Neuronal stem cell (in vitro differentiated cells): ENCODE measurements around the gene ZNF536.

Experiments used
- DNase-seq: peaks from one replicate; pipeline ENCODE4 v3.0.0-alpha.2; 2013; ENCODE audit warnings: low spot score
- H2AFZ ChIP-seq: one replicate; pipeline ENCODE4 v1.6.1; 2013; ENCODE audit warnings: mild to moderate bottlenecking, low read length, inconsistent platforms
- H2AK5ac ChIP-seq: 2 replicates; pipeline ENCODE4 v1.6.1; 2013; ENCODE audit warnings: low read depth, mild to moderate bottlenecking, inconsistent platforms, low read length, moderate library complexity, mixed read lengths
- H2BK120ac ChIP-seq: 2 replicates; pipeline ENCODE4 v1.6.1; 2013; ENCODE audit warnings: low read depth, mild to moderate bottlenecking, inconsistent platforms, low read length, moderate library complexity, mixed read lengths
- H2BK12ac ChIP-seq: one replicate; pipeline ENCODE4 v1.6.1; 2013; ENCODE audit warnings: low read length, inconsistent platforms
- H2BK15ac ChIP-seq: 2 replicates; pipeline ENCODE4 v1.6.1; 2013; ENCODE audit warnings: mild to moderate bottlenecking, low read length, inconsistent platforms, mixed read lengths
- H2BK5ac ChIP-seq: one replicate; pipeline ENCODE4 v1.6.1; 2013; ENCODE audit warnings: inconsistent platforms, mild to moderate bottlenecking, low read length, moderate library complexity
- H3K14ac ChIP-seq: one replicate; pipeline ENCODE4 v1.6.1; 2013; ENCODE audit warnings: low read length, inconsistent platforms
- H3K18ac ChIP-seq: 2 replicates; pipeline ENCODE4 v1.6.1; 2013; ENCODE audit warnings: low read length, inconsistent platforms
- H3K23ac ChIP-seq: 2 replicates; pipeline ENCODE4 v1.6.1; 2013; ENCODE audit warnings: low read depth, mild to moderate bottlenecking, mixed read lengths, low read length, inconsistent platforms; ENCODE audit not compliant: poor library complexity
- H3K27ac ChIP-seq: replicated peaks from 3 replicates; pipeline ENCODE4 v1.5.1; 2013; ENCODE audit warnings: low read length, inconsistent platforms
- H3K27me3 ChIP-seq, 3 experiments: 2 replicates each; pipeline ENCODE4 v1.6.1; 2013; ENCODE audit warnings: low read length in 3 of 3, mild to moderate bottlenecking in 2 of 3, inconsistent platforms in 1 of 3, low read depth in 1 of 3, mixed read lengths in 1 of 3, moderate library complexity in 1 of 3; ENCODE audit not compliant: control insufficient read depth in 3 of 3, insufficient read depth in 3 of 3
- H3K36me3 ChIP-seq, 2 donors: replicated peaks in 1 of 2; 2 replicates each; pipeline ENCODE4 v1.6.1; 2013; ENCODE audit warnings: low read length in 2 of 2; ENCODE audit not compliant: control insufficient read depth in 2 of 2, insufficient read depth in 2 of 2
- H3K4ac ChIP-seq: 2 replicates; pipeline ENCODE4 v1.6.1; 2013; ENCODE audit warnings: inconsistent platforms, mild to moderate bottlenecking, low read length, moderate library complexity
- H3K4me1 ChIP-seq, 2 donors: 1 replicate in 1 of 2; 2 replicates in 1 of 2; pipeline ENCODE4 v1.6.1; 2013; ENCODE audit warnings: low read length in 2 of 2, low read depth in 1 of 2; ENCODE audit not compliant: control insufficient read depth in 2 of 2, insufficient read depth in 1 of 2
- H3K4me2 ChIP-seq: one replicate; pipeline ENCODE4 v1.6.1; 2013; ENCODE audit warnings: mild to moderate bottlenecking, low read length, inconsistent platforms; ENCODE audit not compliant: insufficient read depth, poor library complexity, severe bottlenecking
- H3K4me3 ChIP-seq, 2 donors: 2 replicates each; pipeline ENCODE4 v1.5.1; 2013; ENCODE audit warnings: low read length in 2 of 2, mild to moderate bottlenecking in 2 of 2, inconsistent platforms in 1 of 2, moderate library complexity in 1 of 2
- H3K79me1 ChIP-seq: one replicate; pipeline ENCODE4 v1.6.1; 2013; ENCODE audit warnings: low read depth, mild to moderate bottlenecking, inconsistent platforms, low read length, moderate library complexity
- H3K9ac ChIP-seq: one replicate; pipeline ENCODE4 v1.6.1; 2013; ENCODE audit warnings: mild to moderate bottlenecking, low read depth, low read length, inconsistent platforms; ENCODE audit not compliant: poor library complexity
- H3K9me3 ChIP-seq, 2 donors: replicated peaks in 1 of 2; 2 replicates each; pipeline versions ENCODE3 to v1.6.1; 2013; ENCODE audit warnings: low read length in 2 of 2, mild to moderate bottlenecking in 2 of 2, inconsistent platforms in 1 of 2, low read depth in 1 of 2, mixed read lengths in 1 of 2, moderate library complexity in 1 of 2; ENCODE audit not compliant: control insufficient read depth in 2 of 2, insufficient read depth in 1 of 2
- H4K8ac ChIP-seq: one replicate; pipeline ENCODE4 v1.6.1; 2013; ENCODE audit warnings: low read depth, mild to moderate bottlenecking, inconsistent platforms, low read length, moderate library complexity
- H4K91ac ChIP-seq: one replicate; pipeline ENCODE4 v1.6.1; 2013; ENCODE audit warnings: low read length, low read depth, mild to moderate bottlenecking, inconsistent platforms; ENCODE audit not compliant: poor library complexity
- WGBS, 2 donors: extraction: QIAGEN DNeasy Blood & Tissue Kit; methylation state at CpG; one replicate each; pipeline ENCODE4 v1.1.7; 2013; ENCODE audit warnings: missing lambda C conversion rate in 2 of 2, mixed read lengths in 1 of 2; ENCODE audit not compliant: insufficient read length in 2 of 2, insufficient replicate concordance in 1 of 2; ENCODE audit errors: extremely low coverage in 2 of 2; 5-methylcytosine and 5-hydroxymethylcytosine counted together

Gene ZNF536

GRCh38 chr19:30356951-30357579 is 15.1 kb upstream of the ZNF536 start:
- Histone ChIP-seq H3K27me3 (no peaks in the 10 kb centered on the region), H4K91ac (no peak overlapping the region), H3K79me1 (no peaks in the 10 kb centered on the region), H3K9me3 (no peaks in the 10 kb centered on the region), H3K18ac (peak overlapping the region; percentile 3), H3K4ac (no peak overlapping the region), H2AK5ac (no peak overlapping the region), H3K27ac (no peak overlapping the region), H2BK12ac (no peak overlapping the region), H3K4me3 (no peak overlapping the region), H3K4me2 (no peak overlapping the region), H2BK5ac (no peak overlapping the region), H3K36me3 (no peaks in the 10 kb centered on the region), H3K4me1 (peaks cover 12 to 16% of the 10 kb centered on the region in 2 donors), H2BK15ac (peak overlapping the region; percentile 25), H4K8ac (no peak overlapping the region), H3K9ac (no peak overlapping the region), H3K14ac (no peak overlapping the region), H3K23ac (no peak overlapping the region), H2AFZ (no peak overlapping the region), H2BK120ac (no peak overlapping the region)
- WGBS, 2 donors: no CpG with 5 or more reads among the region's 11 CpGs
- no peak for DNase-seq

GRCh38 chr19:30357580-30357954 is 14.6 kb upstream of the ZNF536 start:
- Histone ChIP-seq H3K79me1 (no peaks in the 10 kb centered on the region), H4K91ac (no peak overlapping the region), H2BK12ac (no peak overlapping the region), H3K14ac (no peak overlapping the region), H3K36me3 (no peaks in the 10 kb centered on the region), H3K4ac (no peak overlapping the region), H3K4me3 (no peak overlapping the region), H2AK5ac (no peak overlapping the region), H3K9me3 (no peaks in the 10 kb centered on the region), H2BK5ac (no peak overlapping the region), H2BK120ac (no peak overlapping the region), H3K27ac (no peak overlapping the region), H3K9ac (no peak overlapping the region), H3K18ac (peak overlapping the region; percentile 68), H2BK15ac (no peak overlapping the region), H3K27me3 (no peaks in the 10 kb centered on the region), H2AFZ (no peak overlapping the region), H4K8ac (no peak overlapping the region), H3K4me1 (peaks cover 13 to 16% of the 10 kb centered on the region in 2 donors), H3K4me2 (no peak overlapping the region), H3K23ac (no peak overlapping the region)
- WGBS, 2 donors: no CpG with 5 or more reads among the region's 5 CpGs
- no peak for DNase-seq

GRCh38 chr19:30358319-30358718 is 13.9 kb upstream of the ZNF536 start:
- no peak overlapping the region for H2BK12ac ChIP-seq
- H2BK120ac ChIP-seq: no peak overlapping the region
- no peak overlapping the region for H3K14ac ChIP-seq
- no peak for DNase-seq
- H4K8ac ChIP-seq: no peak overlapping the region
- no peak overlapping the region for H3K4me2 ChIP-seq
- no peaks in the 10 kb centered on the region for H3K79me1 ChIP-seq
- no peak overlapping the region for H3K23ac ChIP-seq
- no peak overlapping the region for H3K4ac ChIP-seq
- H3K4me1 ChIP-seq: peaks cover 13 to 16% of the 10 kb centered on the region in 2 donors
- no peak overlapping the region for H2BK5ac ChIP-seq
- H3K4me3 ChIP-seq: no peak overlapping the region
- no peak overlapping the region for H3K9ac ChIP-seq
- H3K36me3 ChIP-seq: no peaks in the 10 kb centered on the region
- H3K9me3 ChIP-seq: no peaks in the 10 kb centered on the region
- H2BK15ac ChIP-seq: no peak overlapping the region
- H3K18ac ChIP-seq: no peak overlapping the region
- no peak overlapping the region for H2AFZ ChIP-seq
- no peak overlapping the region for H4K91ac ChIP-seq
- no CpG with 5 or more reads among the region's 3 CpGs for WGBS, 2 donors
- no peak overlapping the region for H3K27ac ChIP-seq
- H2AK5ac ChIP-seq: no peak overlapping the region
- H3K27me3 ChIP-seq: no peaks in the 10 kb centered on the region

GRCh38 chr19:30358821-30359580 is 13.2 kb upstream of the ZNF536 start:
- Histone ChIP-seq H3K9me3 (no peaks in the 10 kb centered on the region), H2AFZ (no peak overlapping the region), H3K9ac (no peak overlapping the region), H3K18ac (peak overlapping the region; percentile 84), H3K14ac (peak overlapping the region; percentile 47), H2BK5ac (no peak overlapping the region), H3K4me3 (no peak overlapping the region), H2BK15ac (peak overlapping the region; percentile 28), H3K4ac (no peak overlapping the region), H3K23ac (no peak overlapping the region), H3K36me3 (no peaks in the 10 kb centered on the region), H2BK12ac (peak overlapping the region; percentile 52), H3K27me3 (no peaks in the 10 kb centered on the region), H2BK120ac (peak overlapping the region; percentile 65), H3K27ac (no peak overlapping the region), H3K79me1 (no peaks in the 10 kb centered on the region), H4K8ac (no peak overlapping the region), H2AK5ac (no peak overlapping the region), H4K91ac (no peak overlapping the region), H3K4me1 (peaks cover 13 to 16% of the 10 kb centered on the region in 2 donors), H3K4me2 (no peak overlapping the region)
- no CpG with 5 or more reads among the region's 13 CpGs for WGBS, 2 donors
- no peak for DNase-seq
